Stimulated activated CD4-positive, alpha-beta T cell treated with anti-CD3 and anti-CD28 coated beads, Interleukin-4, amount 100 ng/mL, for 24 hours (primary cell): ENCODE measurements around the gene TBX15.

Experiments used
- DNase-seq: peaks from one replicate; pipeline ENCODE4 v3.0.0-alpha.2; 2020

The TBX15 gene

GRCh38 chr1:118988186-118989005 is at the start of gene TBX15:
Gene TBX15, minus strand, starts transcription at chr1:118988343. Its CDS starts 548 bp downstream, at chr1:118987795.
- no peak for DNase-seq

GRCh38 chr1:119034359-119034758 is 46.2 kb upstream of the TBX15 start:
- no peak for DNase-seq

- no peak for DNase-seq
Measured at GRCh38 chr1:119032986-119033385, 44.8 kb upstream of the TBX15 start.

DNA sequence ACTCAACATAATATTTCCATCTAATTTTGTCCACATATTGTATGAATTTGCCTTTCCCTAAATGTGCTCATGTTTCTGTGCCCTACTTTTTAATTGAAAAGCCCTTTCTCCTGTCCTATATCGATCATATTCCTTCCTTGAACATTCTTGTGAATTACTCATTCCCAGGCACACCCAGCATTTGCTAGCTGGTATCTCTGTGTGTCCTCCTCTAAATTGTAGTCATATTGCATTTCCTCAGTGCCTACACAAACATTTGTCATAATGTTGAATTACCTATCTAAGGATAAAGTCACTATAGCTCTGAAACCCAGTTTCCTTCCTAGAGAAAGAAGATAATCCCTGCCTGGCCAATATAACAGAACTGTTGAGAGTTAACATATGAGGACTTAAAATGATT is 39.6 kb upstream of the TBX15 start:
- no peak for DNase-seq

DNA sequence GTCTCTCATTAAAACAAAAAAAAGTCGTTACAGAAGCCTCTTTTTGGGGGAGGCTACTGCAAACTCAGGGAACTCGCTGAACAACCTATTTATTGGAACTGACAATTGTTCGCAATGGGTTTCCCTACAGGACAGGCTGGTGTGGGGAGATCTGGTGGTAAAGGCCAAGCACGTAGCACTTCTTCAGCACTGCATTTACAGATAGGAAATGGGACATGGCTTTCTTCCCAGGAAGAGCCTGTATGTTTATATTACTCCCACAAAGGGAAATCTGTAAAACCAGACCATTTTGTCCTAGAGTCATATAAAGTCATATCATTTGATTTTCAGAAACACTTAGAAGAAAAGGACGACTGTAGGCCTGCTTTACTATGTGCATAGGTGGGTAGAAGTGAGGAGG is 38.8 kb upstream of the TBX15 start:
- DNase-seq: no peak

- no peak for DNase-seq
Measured at GRCh38 chr1:119015547-119015946, 27.4 kb upstream of the TBX15 start.

GRCh38 chr1:119012383-119012782 is 24.2 kb upstream of the TBX15 start:
- no peak for DNase-seq

DNA sequence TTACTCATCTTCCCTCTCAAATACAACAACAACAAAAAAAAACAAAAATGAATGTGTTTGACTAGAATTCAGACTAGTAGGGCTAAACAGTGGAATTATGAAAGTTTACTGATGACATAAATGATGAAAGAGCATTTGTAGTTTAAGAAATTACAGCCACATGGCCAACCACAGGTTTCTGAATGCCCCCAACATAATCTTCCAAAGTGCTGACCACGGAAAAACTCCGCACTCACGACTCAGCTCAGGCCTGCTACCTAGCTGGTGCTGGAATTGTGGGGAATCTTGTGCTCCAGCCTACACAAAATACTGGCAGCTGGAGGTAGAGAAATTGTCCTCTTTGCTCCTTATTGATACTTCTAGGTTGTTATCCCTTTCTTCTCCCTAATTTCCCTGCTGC is 23.6 kb upstream of the TBX15 start:
- no peak for DNase-seq

DNA sequence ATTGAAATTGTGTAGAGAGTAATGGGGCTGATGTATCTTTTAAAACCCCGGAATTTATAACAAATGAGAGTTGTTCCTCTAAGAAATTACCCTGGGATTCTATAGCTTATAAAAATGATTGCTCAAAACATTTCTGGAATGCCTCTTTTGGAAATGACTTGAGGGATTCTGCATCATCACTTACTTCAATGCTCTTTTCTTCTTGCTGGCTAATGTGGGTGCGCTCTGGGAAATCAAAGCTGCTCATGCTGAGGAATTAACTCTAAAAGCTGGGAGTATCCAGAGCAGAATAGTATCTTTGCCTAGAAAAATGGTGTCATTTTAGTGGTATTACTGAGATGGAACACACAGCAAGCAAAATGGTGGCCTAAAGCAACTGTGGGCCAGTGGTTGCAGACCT is 23.0 kb upstream of the TBX15 start:
- DNase-seq: no peak

DNA sequence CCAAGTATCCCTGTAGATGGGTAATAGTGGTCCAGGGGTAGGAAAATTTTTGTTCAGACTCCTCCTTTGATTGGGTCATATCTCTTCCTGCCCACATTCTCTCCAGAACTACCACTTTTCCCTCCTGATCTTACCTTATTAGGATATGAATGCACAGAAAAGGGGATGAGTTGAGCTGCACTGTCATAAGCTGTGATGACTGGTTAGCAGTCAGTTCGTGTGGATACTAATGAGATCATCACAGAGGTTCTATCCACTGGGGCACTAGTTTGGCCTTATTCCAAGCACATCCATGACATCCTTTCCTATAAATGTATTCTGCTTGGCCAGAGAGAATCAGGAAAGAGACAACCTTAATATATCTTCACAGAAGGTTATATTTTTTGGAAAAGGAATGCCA is 22.1 kb upstream of the TBX15 start:
- DNase-seq: no peak

GRCh38 chr1:119009312-119009655 is 21.1 kb upstream of the TBX15 start:
- no peak for DNase-seq

DNA sequence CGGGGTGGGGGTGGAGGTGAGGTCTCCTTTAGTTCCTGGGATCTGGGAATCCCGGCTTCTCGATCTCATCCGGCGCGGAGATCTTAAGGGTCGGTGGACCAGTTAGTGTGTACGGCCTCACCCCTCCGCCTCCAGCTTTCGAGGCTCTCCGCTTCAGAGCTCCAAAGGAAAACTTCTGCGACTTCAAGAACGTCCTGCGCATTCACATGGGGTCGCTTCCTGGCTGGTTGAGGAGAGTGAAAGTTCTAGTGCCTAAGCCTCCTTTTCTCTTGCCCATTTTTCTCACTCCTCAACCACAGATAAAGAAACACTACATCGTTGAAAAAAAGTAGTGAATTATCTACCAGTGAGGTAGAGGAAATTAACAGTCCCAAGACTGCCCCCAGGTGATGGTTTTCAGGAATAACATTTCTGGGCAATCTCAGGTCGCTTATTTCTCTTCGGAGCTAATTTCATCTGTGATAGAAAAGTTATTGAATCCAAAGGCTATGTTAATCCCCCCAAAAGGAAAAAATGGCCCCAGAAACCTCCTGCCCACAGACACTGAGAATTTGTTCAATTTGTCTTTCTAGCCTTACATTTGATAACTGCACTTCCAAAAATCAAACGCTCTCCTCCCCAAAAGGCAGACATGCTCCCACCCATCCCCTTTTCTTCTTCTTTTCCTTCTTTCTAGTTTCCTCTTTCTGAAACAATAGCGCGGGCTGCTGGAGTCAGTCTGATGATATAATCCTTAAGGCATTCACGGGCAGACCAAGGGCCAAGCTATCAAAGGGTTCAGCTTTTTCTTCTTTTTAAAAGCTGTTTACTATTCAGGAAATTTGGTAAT is 20.6 kb upstream of the TBX15 start:
- DNase-seq: no peak

GRCh38 chr1:119007670-119008482 is 19.7 kb upstream of the TBX15 start:
- DNase-seq: no peak

DNA sequence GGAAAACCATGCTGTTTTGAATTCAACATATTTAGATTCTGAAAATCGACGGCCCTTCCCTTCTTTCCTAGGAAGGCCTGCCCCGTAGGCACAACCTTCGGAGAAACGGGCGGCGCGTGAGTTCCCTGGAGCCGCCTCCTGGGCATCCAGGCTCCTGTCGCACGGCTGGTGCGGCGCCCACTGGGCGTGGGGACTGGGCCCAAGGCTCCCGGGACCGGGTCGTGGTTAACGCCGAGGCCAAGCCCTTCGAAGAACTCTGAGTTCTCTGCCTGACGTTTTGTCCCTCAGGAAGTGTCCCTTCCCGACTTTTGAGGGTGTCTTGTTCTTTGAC is 19.2 kb upstream of the TBX15 start:
- DNase-seq: no peak

- DNase-seq: no peak
Measured at GRCh38 chr1:119006406-119007279, 18.5 kb upstream of the TBX15 start.

- DNase-seq: no peak
Measured at GRCh38 chr1:119005724-119006405, 17.7 kb upstream of the TBX15 start.

GRCh38 chr1:119004781-119005180 is 16.6 kb upstream of the TBX15 start:
- DNase-seq: no peak

DNA sequence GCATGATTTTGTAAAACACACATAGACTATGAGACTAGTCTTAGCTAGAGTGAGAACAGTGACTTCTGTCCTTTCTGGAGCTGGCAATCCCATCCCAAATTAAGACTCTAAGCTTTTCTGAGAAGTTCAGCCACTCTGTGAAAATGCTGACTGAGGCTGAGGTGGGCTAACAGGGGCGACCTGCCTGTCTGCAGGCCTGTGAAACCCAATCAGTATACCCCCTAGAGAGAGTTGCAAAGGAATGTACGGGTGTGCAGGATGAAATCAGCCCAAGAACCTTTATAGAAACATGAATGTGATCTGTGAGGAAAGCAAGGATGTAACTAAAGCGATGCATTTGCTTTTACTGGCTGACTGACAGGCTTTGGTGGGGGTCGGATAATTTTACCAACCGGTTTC is 16.0 kb upstream of the TBX15 start:
- DNase-seq: no peak

- no peak for DNase-seq
Measured at GRCh38 chr1:119003413-119004128, 15.4 kb upstream of the TBX15 start.

- no peak for DNase-seq
Measured at GRCh38 chr1:119002028-119002686, 14.0 kb upstream of the TBX15 start.
